NCI-H128 (cell line): ENCODE data around the gene PDSS1.
"Not testable (repeated sequence)": the region's sequence is repeated elsewhere in the genome, so short reads cannot be mapped to it uniquely, and the experiment has no call there.

ENCODE experiments used
- DNase-seq: peaks from one replicate; lab custom pipeline; 2025; ENCODE audit not compliant: unreplicated experiment; lab: John Stamatoyannopoulos, UW

PDSS1 gene

DNA sequence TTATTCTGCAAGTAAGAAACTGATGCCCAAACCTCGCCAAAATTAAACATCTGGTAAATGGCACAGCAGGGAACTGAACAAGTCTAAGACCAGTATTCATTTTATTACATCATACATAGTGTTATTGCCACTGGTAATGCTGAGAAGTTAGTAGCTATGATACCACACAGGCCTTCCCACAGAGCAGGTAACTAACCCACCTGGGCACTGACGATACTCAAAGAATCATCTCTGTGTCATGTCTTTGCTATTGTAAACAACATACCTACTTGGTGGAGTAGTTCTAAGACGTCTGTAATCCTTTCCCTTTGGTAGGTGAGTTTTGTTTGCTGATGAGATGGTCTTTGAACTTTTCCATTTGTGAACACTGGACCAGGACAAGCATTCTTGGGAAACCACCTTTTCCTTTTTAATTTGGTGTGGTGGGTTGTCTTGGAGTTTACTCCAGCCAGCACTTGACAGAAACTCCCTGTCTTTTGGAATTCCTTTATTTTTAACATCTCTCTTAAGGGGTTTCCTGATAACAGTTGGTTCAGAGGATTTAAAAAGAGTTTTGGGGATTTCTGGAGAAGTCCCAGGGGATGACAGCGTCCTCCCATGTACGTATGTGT, 40.9 kb downstream of the PDSS1 start:
- DNase-seq, result no peak

DNA sequence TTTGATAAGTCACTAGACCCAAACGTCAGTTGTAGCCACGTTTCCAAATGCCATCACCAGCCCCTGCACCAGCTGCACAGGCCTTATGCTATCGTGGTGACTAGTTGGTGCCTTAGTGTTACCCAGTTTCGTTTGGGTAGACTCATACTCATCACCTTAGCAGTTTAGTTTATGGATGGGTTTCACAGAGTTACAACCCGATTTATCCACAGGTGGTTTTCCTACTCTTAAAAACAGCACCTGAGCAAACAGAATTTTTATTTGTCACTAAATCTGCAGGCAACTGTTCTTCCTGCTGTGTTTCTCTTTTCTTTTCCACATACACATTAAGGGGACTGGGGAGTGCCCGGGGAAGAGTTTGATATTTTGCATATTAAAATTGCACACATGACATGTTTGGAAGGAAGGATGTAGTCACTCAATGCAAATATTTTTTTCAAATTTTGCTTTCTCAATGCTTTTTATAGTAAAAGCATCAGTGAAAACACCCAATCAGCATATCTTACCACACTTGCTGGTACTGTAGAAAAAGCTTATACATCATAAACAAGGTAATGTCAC, 41.6 kb downstream of the PDSS1 start:
- no peak for DNase-seq

DNA sequence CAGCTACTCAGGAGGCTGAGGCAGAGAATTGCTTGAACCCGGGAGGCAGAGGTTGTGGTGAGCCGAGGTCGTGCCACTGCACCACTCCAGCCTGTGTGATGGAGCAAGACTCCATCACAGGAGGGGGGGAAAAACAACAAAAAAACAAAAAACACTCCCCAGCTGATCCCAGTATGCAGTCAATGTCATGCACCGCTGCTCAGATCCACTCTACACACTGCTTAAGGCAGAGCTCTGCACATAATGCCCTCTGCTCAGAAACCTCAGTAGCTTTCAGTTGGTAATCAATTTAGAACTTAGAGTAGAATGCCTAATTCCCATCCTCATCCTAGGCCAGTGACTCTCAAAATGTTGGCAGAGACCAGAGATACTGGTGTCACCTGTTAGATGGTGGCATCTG, 43.9 kb downstream of the PDSS1 start:
- no peak for DNase-seq

DNA sequence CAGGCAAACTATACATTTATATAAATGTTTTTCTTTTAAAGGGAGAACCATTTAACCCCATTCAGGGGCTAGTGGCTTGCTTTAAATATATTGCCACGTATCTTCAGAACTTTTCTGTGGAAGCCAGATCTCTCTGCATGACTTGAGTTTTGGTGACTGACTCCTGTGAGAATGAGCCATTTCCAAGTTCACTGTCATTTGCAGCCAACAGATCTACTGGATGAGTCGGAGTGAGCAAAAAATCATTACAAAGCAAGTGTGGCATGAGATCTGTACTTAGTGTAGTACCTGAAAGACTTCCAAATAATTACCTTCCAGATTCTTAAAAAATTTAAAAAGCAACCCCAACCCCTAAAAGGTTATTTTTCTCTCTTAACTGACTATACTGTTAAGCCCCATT, 45.6 kb downstream of the PDSS1 start:
- DNase-seq, result no peak

DNA sequence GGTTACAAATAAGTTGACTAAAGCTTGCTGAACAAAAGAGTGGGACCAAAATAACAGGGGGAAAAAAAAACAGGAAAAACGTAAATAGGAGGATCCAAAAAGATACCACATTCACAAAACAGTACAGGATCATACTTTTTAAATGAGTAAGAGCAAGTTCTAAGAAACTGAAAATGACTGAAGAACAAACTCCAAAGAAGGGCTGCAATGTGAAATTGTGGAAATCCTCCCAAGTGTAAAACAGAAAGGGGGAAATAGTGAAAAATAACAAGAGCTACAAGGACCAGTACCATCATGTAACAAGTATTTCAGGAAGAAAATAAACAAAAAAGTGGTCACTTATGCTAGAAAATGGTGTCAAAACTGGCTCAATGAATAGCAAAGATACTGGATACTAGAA, 46.3 kb downstream of the PDSS1 start:
- DNase-seq, result no peak

DNA sequence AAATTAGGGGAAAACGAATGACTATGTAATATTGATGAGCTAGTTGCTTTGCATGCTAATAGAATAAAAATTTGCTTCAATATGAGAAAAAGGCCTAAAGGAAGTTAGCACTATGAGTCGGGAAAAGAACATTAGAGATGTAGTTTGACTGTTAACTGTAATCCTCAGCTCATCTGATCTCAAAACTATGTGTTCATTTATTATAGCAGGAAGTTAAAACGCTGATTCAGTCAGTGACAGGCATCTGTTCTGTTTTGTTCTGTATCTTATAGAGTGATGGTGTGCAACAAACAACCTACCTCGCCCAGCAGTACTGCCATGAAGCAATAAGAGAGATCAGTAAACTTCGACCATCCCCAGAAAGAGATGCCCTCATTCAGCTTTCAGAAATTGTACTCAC, 48.6 kb downstream of the PDSS1 start:
- DNase-seq, result no peak

DNA sequence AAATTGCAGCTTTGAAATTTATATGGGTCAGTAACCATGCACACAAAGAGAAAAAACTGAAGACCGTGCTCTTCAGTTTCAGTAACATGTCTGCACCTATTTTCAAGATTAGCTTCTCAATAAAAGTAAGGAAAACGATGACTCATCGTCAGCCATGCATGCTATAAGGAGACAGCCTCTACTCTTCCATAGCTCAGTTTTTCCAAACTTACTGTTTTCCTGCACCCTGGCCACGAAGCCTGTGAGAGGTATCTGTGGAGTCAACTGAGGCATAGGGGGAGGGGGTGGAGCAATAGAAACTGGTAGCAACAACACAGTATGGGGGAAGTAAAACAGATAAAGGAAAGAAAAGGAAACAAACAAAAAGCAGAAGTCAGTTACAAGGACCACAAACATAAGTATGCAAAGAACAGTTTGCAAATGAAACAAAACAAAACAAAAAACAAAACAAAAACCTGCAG, 58.0 kb downstream of the PDSS1 start:
- no peak for DNase-seq

DNA sequence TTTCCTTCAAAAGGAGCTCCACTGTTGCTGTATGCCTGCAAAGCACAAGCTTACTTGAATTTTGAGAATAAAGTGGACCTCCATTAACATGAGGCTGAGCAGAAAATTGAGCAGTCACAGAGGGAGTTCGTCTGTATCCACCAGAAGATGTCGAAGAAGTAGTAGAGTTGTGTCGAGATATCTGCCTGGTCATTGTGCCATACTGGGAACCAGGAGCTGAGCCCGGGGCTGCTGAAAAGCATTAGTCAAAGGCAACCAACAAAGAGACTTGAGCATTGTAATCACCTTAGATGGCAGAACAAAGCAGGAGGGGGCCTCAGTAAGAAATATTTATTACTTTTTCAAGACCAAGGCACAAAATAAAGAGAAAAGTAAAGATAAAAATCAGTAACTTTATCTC, 61.5 kb downstream of the PDSS1 start:
- no peak for DNase-seq

DNA sequence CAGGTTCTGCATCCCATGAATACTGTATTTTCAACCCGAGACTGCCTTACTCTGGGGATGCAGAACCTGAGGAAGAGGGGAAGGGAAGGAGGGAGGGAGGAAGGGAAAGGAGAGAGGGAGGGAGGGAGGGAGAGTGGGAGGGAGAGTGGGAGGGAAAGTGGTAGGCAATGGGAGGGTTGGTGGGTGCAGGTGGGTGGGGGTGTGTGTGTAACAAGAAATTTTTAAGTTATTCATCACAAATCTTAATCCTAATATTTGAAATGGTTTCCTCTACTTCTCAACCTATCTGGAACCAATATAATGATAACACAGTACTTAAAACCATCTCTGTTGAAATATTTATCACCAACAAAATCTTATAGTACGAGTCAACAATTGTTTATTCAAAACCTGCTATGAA, 68.0 kb downstream of the PDSS1 start:
- DNase-seq, result no peak

DNA sequence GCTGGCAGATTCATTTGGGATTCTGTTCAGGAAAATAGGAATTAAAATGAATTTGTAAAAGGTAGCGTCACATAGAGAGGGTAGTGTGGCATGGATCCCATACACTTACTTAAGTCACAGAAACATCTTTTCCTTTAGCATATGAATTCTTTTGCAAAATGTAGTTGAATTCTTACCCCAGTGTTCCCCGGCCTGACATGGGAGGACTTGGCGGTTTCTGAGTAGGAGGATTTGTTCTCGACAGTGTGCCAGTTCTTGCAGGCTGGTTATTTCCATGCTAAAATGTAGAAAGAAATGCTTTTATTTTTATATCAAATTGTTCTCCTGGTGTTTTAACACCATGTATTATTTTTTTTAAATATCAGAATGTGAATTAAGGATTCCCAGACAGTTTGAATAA, 72.6 kb downstream of the PDSS1 start:
- no peak for DNase-seq

DNA sequence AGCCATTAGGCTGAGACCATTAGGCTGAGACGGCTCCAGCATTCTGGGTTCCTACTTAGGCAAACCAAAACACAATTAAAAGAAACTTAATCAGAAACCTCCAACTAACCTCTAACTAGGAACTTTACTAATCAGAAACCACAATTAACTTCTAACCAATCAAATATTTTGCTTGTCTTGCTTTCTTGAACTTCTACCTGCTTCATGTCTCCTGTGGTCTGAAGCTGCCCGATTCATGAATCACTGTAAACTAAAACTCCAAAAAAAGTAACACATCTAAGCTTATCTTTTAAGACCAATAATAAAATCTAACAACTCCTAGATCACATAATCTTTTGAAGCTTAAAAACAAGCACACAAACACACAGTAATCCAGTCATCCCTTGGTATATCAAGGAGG, 76.1 kb downstream of the PDSS1 start:
- no peak for DNase-seq

DNA sequence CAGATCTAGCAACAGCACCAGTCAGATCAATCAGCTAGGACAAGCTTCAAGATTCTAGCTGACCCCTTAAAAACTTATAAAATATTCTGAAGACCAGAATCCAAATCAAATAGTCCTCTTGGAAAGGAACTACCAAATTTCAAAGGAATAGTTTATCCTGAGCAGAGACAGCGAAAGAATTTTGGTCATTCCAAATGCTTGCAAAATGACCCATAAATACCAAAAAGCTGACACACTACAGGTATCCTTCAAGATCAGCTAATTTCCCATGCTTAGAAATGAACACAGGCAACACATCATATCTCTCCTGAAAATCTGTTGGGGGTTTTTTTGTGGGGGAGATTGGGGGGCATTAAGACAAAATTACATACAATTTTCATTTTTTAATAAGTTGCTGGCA, 78.8 kb downstream of the PDSS1 start:
- DNase-seq, result no peak

DNA sequence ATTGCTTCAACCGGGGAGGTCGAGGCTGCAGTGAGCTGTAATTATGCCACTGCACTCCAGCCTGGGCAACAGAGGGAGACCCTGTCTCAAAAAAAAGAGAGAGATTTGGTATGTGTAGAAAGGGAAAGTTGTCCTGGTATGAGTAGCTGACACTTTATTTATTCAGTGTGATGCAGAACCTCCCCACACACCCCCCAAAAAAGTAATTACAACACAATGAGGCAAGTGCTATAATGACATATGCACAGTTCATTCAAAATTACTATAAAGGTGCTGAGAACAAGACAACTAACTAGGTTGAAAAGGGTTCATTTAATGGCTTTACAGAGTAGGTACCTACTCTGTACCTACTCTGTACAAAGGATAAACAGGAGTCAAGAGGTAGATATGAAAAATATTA, 80.2 kb downstream of the PDSS1 start:
- no peak for DNase-seq

DNA sequence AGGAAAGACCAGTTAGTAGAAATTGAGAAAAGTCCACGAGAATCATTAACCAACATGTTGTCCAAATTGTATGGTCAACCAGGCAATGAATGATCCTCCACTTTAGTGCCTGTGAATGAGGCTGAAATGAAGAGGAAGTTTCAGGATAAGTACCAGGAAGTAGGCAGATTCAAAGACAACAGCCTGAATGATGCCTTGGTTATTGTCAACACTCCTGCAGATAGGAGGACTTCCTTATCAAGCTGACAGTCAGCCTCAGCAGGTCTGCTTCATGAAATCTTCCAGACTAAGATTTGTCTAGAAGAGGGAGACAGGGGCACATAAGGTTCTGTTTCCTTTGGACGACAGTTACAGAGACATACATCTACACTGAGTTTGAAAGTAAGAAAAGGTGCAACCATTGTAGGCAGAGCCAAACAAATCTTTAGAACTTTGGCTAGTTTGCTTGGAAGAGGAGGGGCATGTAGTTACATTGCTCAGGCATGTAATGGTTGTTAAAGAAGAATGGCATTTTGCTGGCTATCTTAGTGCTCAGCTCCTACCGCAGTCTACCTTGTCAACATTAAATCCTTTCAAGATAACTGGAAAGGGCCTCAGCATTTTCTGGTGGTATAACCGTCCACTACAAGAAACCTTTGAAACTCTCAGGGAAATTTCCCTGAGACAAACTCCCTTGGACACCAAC, 81.8 kb downstream of the PDSS1 start:
- DNase-seq, result no peak

DNA sequence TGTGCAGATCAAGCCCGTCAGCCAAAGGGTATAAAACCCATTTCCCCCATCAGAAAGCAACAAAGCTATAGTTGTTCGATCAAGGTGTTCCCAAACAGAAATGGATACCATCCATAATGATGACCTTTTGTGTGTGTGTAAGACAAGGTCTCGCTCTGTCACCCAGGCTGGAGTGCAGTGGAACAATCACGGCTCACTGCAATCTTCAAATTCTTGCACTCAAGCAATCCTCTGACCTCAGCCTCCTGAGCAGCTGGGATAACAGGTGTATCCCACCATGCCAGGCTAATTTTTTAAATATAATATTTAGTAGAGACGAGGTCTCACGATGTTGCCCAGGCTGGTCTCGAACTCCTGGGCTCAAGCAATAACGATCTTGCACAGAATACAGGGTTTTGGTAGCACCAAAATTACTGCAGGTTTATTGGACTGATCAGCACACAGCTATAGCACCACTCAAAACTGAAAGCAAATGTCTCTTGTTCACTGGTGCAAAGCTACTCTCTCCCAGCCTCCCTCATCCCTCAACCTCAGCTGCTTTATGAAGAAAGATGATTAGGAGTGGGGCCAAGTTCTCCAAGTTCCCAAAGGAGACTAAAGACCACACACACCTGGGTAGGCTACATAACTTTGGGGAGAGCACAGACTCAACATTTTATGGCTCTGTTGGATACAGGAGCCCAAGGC, 82.7 kb downstream of the PDSS1 start:
- no peak for DNase-seq

DNA sequence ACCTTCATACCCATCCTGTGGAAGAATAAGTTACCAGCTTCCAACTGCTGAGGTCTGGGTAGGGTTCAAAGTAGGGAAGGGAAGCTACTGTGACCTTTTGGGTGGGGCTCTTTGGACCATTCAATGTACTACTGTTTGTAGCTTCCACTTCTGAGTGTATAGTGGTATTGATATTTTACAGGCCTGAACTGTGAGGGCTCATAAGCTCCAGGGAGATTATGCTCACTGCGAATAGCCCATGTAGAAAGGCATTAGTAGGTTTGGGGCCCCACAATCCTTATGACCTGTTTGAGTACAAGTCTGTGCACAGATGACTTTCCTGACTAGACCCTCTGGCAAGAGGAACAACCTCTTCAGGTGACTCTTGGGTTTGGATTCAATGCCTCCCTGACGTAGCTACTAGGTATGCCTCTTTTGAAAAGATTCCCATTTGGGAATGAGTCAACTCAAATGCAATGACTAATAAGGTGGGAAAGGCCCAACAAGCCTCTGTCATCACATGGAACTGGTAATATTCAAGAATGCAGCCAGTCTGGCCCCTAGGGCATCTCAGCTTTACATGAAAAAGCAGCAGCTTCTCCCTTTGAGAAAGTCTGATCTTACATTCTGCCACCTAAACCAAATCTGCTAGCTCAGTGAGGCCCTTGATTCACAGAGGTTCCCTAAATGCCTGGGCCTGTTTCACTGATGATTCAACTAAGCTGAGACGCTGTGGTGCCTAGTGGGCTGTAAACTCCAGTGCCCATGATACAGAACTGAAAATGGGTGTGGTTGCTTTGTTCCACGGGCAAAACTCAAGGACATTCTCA, 83.5 kb downstream of the PDSS1 start:
- DNase-seq, result no peak

DNA sequence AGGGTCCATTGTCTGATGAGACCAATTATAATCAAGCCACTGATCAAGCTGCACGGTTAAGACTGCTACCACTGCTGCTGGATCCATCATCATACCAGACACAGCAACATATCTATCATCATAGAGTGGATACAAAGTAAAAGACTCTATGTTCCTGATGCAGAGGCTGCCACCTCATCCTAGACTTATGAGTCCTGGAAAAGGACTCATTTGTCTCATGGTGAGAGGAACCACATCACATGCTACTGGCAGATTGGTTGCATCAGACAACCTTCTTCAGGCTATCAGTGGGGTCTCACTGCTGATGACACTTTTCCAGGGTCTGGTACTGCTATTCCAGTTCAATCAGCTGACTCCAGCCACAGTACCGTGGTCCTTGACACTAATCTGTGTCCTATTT, 84.3 kb downstream of the PDSS1 start:
- no peak for DNase-seq

DNA sequence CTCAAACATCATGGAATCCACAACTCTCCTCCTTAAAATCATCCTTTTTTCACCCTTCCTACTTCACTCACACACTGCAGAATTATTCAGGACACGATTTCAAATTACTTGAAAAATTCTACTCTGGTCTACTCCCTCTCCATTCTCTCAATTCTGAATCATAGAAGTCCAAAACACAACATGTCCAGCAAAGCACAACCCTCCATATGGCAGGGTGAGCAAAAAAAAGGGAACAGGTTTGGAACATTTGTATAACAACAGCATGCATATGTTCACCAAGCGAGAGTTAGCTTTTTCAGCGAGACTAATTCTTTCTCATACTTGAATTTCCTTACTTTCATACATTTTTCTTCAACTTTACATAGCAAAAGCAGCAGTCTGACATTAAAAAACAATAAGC, 89.9 kb downstream of the PDSS1 start:
- DNase-seq, result no peak

DNA sequence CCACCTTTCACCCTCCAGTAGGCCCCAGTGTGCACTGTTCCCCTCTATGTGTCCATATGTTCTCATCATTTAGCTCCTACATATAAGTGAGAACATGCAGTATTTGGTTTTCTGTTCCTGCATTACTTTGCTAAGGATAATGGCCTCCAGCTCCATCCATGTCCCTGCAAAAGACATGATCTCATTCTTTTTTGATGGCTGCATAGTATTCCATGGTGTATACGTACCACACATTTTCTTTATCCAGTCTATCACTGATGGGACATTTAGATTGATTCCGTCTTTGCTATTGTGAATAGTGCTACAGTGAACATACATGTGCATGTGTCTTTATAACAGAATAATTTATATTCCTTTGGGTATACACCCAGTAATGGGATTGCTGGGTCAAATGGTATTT, 92.3 kb downstream of the PDSS1 start:
- not testable (repeated sequence) for DNase-seq

DNA sequence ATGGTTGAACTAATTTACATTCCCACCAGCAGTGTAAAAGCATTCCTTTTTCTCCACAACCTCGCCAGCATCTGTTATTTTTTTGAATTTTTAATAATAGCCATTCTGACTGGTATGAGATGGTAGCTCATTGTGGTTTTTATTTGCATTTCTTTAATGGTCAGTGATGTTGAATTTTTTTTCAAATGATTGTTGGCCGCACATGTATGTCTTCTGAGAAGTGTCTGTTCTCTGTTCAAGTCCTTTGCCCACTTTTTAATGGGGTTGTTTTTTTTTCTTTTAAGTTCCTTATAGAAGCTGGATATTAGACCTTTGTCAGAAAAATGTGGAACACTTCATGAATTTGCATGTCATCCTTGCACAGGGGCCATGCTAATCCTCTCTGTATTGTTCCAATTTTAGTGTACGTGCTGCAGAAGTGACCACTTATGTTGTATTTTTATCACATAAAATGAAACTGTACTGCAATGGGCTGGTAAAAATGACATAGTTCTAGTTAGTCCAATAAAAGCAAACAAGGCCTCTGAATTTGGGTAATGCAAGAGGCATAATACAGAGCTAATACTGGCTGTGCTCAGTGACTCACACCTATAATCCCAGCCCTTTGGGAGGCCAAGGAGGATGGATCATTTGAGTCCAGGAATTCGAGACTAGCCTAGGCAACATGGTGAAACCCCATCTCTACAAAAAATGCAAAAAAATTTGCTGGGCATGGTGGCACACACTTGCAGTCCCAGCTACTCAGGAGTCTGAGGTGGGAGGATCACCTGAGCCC, 92.9 kb downstream of the PDSS1 start:
- no peak for DNase-seq
